Measurements from ENCODE around the gene CACNA1C.
"Not testable (repeated sequence)": the region's sequence is repeated elsewhere in the genome, so short reads cannot be mapped to it uniquely, and the experiment has no call there.

Gene CACNA1C

DNA sequence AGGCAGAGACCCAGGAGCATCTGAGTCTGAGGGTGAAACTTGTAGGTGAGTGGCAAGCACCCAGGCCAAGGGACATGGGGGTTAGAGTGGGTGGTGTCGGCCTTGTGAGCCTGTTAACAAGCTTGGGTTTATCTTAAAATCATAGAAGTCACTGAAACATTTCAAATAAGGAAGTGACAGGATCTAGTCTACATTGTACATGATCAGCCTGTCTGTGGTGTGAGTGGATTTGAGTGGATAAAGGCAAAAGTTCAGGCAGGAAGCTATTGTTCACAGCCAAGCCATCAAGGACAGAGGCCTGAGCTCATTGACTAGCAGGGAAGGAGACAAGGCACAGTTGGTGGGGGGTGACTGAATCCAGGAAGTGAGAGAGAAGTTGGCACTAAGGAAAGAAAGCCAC is 682.6 kb downstream of the CACNA1C start:
- peaks cover 13% of the 10 kb centered on the region for H3K4me1 Mint-ChIP-seq
- H3K9me3 Mint-ChIP-seq = no peaks in the 10 kb centered on the region
- H3K4me3 Mint-ChIP-seq = no peak overlapping the region
- no peak for ATAC-seq
- H3K27ac Mint-ChIP-seq = peak overlapping the region in 1 of 2 donors; percentile 61
- no peak for DNase-seq
- H3K27me3 Mint-ChIP-seq = peaks cover 19% of the 10 kb centered on the region

GRCh38 chr12:2737656-2738241 is 685.0 kb downstream of the CACNA1C start:
- Mint-ChIP-seq H3K4me1 (peaks cover 5% of the 10 kb centered on the region), H3K9me3 (no peaks in the 10 kb centered on the region), H3K27me3 (peaks cover 10% of the 10 kb centered on the region), H3K4me3 (no peak overlapping the region), H3K27ac (no peak overlapping the region)
- ATAC-seq (no peak), DNase-seq (no peak)

GRCh38 chr12:2739069-2739468 is 686.3 kb downstream of the CACNA1C start:
- H3K4me3 Mint-ChIP-seq = no peak overlapping the region
- no peaks in the 10 kb centered on the region for H3K9me3 Mint-ChIP-seq
- ATAC-seq (no peak), DNase-seq (no peak)
- H3K27ac Mint-ChIP-seq = no peak overlapping the region
- peaks cover 16% of the 10 kb centered on the region for H3K27me3 Mint-ChIP-seq
- no peaks in the 10 kb centered on the region for H3K4me1 Mint-ChIP-seq

- H3K27ac Mint-ChIP-seq = no peak overlapping the region
- H3K4me3 Mint-ChIP-seq = no peak overlapping the region
- DNase-seq (no peak), ATAC-seq (no peak)
- no peaks in the 10 kb centered on the region for H3K9me3 Mint-ChIP-seq
- H3K4me1 Mint-ChIP-seq = no peaks in the 10 kb centered on the region
- peaks cover 18% of the 10 kb centered on the region for H3K27me3 Mint-ChIP-seq
Measured at GRCh38 chr12:2739832-2740641, 687.2 kb downstream of the CACNA1C start.

- not testable (repeated sequence) for H3K27ac Mint-ChIP-seq, H3K9me3 Mint-ChIP-seq, DNase-seq, H3K4me3 Mint-ChIP-seq, H3K4me1 Mint-ChIP-seq, ATAC-seq
- H3K27me3 Mint-ChIP-seq = peaks cover 18% of the 10 kb centered on the region
Measured at GRCh38 chr12:2742037-2742436, 689.2 kb downstream of the CACNA1C start.

DNA sequence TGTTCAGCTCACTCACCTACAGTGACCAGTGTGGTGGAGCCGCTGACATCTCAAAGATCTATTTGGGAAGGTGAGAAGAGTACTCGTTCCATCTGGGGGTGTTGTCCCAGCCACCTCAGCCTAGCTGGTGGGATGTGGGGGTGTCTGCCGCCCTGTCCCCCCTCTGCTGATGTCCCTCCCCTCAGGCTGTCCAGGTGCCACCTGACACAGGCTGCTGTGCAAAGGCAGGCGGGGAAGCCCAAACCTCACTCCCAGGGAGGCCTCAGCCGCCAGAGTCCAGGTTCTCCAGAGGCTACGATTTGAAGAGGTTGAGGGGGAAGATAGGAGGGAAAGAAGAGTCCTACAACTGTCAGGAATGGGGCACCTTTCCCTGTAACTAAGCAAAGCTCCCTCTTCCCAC is 690.7 kb downstream of the CACNA1C start:
- DNase-seq = no peak
- Mint-ChIP-seq H3K4me3 (no peak overlapping the region), H3K27ac (no peak overlapping the region), H3K27me3 (peaks cover 18% of the 10 kb centered on the region), H3K9me3 (no peaks in the 10 kb centered on the region), H3K4me1 (no peaks in the 10 kb centered on the region)
- no peak for ATAC-seq

- ATAC-seq = no peak
- Mint-ChIP-seq H3K4me1 (no peaks in the 10 kb centered on the region), H3K9me3 (no peaks in the 10 kb centered on the region), H3K27ac (no peak overlapping the region), H3K27me3 (peaks cover 10% of the 10 kb centered on the region), H3K4me3 (no peak overlapping the region)
- no peak for DNase-seq
Measured at GRCh38 chr12:2745655-2746054, 692.9 kb downstream of the CACNA1C start.
